CD4-positive, alpha-beta T cell treated with Interleukin-12 subunit alpha and Interleukin-12 subunit beta, for 1 hour (primary cell): Measurements from ENCODE around the gene SLIT1.

Experiments used
- DNase-seq: peaks from one replicate; pipeline ENCODE4 v3.0.0-alpha.2; 2020

The SLIT1 gene

GRCh38 chr10:97078938-97079445, 106.8 kb downstream of the SLIT1 start:
- DNase-seq: no peak

GRCh38 chr10:97078261-97078937, 107.4 kb downstream of the SLIT1 start:
- DNase-seq: no peak

GRCh38 chr10:97076781-97077180, 109.0 kb downstream of the SLIT1 start:
- DNase-seq: no peak

GRCh38 chr10:97075961-97076525, 109.7 kb downstream of the SLIT1 start:
- no peak for DNase-seq

GRCh38 chr10:97075421-97075820, 110.3 kb downstream of the SLIT1 start:
- DNase-seq: no peak

GRCh38 chr10:97074256-97075145, 111.3 kb downstream of the SLIT1 start:
- DNase-seq: no peak

- DNase-seq: peak; percentile 74
Observed at GRCh38 chr10:97072851-97073665, 112.7 kb downstream of the SLIT1 start.

- no peak for DNase-seq
Observed at GRCh38 chr10:97071496-97071895, 114.3 kb downstream of the SLIT1 start.

- DNase-seq: peak; percentile 4
Observed at GRCh38 chr10:97069576-97070362, 116.0 kb downstream of the SLIT1 start.

- no peak for DNase-seq
Observed at GRCh38 chr10:97069026-97069425, 116.7 kb downstream of the SLIT1 start.

GRCh38 chr10:97067716-97068391, 117.9 kb downstream of the SLIT1 start:
- no peak for DNase-seq

- no peak for DNase-seq
Observed at GRCh38 chr10:97066877-97067555, 118.7 kb downstream of the SLIT1 start.

- DNase-seq: no peak
Observed at GRCh38 chr10:97065686-97066660, 119.8 kb downstream of the SLIT1 start.

- DNase-seq: no peak
Observed at GRCh38 chr10:97065128-97065527, 120.6 kb downstream of the SLIT1 start.

- no peak for DNase-seq
Observed at GRCh38 chr10:97063983-97064837, 121.5 kb downstream of the SLIT1 start.

GRCh38 chr10:97063271-97063982, 122.3 kb downstream of the SLIT1 start:
- DNase-seq: no peak

- no peak for DNase-seq
Observed at GRCh38 chr10:97062456-97062855, 123.3 kb downstream of the SLIT1 start.

GRCh38 chr10:97062046-97062445, 123.7 kb downstream of the SLIT1 start:
- DNase-seq: no peak
